Mucosa of rectum (tissue), 2 donors: ENCODE measurements around the gene AQP12A.
"Not testable (repeated sequence)": the region's sequence is repeated elsewhere in the genome, so short reads cannot be mapped to it uniquely, and the experiment has no call there.

Experiments
- H3K27ac ChIP-seq, 2 donors: one replicate each; pipeline ENCODE4 v1.7.0; 2013; ENCODE audit warnings: inconsistent platforms in 2 of 2, low read depth in 2 of 2, low read length in 2 of 2
- H3K27me3 ChIP-seq, 2 donors: one replicate each; pipeline ENCODE4 v1.7.0; 2013; ENCODE audit warnings: low read length in 2 of 2; ENCODE audit not compliant: control insufficient read depth in 2 of 2, insufficient read depth in 2 of 2
- H3K36me3 ChIP-seq, 2 donors: one replicate each; pipeline ENCODE4 v1.7.0; 2013; ENCODE audit warnings: low read length in 2 of 2; ENCODE audit not compliant: control insufficient read depth in 2 of 2, insufficient read depth in 2 of 2
- H3K4me1 ChIP-seq, 2 donors: one replicate each; pipeline ENCODE4 v1.7.0; 2013; ENCODE audit warnings: low read length in 2 of 2, mild to moderate bottlenecking in 1 of 2; ENCODE audit not compliant: control insufficient read depth in 2 of 2, insufficient read depth in 2 of 2
- H3K4me3 ChIP-seq, 2 donors: one replicate each; pipeline ENCODE4 v1.7.0; 2013; ENCODE audit warnings: low read length in 2 of 2
- H3K9ac ChIP-seq, 2 donors: one replicate each; pipeline ENCODE4 v1.7.0; 2013; ENCODE audit warnings: low read length in 2 of 2, low read depth in 1 of 2, mild to moderate bottlenecking in 1 of 2
- H3K9me3 ChIP-seq, 2 donors: one replicate each; pipeline ENCODE4 v1.7.0; 2013; ENCODE audit warnings: low read length in 2 of 2; ENCODE audit not compliant: control insufficient read depth in 2 of 2
- donor health status: healthy.
- donor health status: Normal muscosa, but diverticular disease.

AQP12A gene

GRCh38 chr2:240659883-240660282 lies 31.8 kb upstream of the AQP12A start:
- not testable (repeated sequence) for H3K4me3 ChIP-seq, H3K9ac ChIP-seq, H3K27ac ChIP-seq, H3K4me1 ChIP-seq, H3K36me3 ChIP-seq, H3K9me3 ChIP-seq
- peaks cover 11 to 13% of the 10 kb centered on the region in 2 donors for H3K27me3 ChIP-seq

- no peak overlapping the region for H3K4me3 ChIP-seq
Observed at GRCh38 chr2:240662681-240663080, 29.0 kb upstream of the AQP12A start.

GRCh38 chr2:240663546-240664190 lies 28.0 kb upstream of the AQP12A start:
- Histone ChIP-seq H3K27ac (no peak overlapping the region), H3K4me3 (no peak overlapping the region), H3K36me3 (no peaks in the 10 kb centered on the region), H3K4me1 (no peaks in the 10 kb centered on the region), H3K9ac (no peak overlapping the region), H3K9me3 (peaks cover 0 to 4% of the 10 kb centered on the region in 2 donors), H3K27me3 (peaks cover 6 to 8% of the 10 kb centered on the region in 2 donors)

More at GRCh38 chr2:240662681-240663080, 29.0 kb upstream of the AQP12A start:
- Histone ChIP-seq H3K27me3 (peaks cover 6 to 8% of the 10 kb centered on the region in 2 donors), H3K27ac (no peak overlapping the region), H3K36me3 (no peaks in the 10 kb centered on the region), H3K9me3 (peaks cover 0 to 4% of the 10 kb centered on the region in 2 donors), H3K4me1 (no peaks in the 10 kb centered on the region), H3K9ac (no peak overlapping the region)

- peaks cover 2 to 8% of the 10 kb centered on the region in 2 donors for H3K27me3 ChIP-seq
- no peaks in the 10 kb centered on the region for H3K4me1 ChIP-seq
- no peak overlapping the region for H3K9ac ChIP-seq
- H3K9me3 ChIP-seq: peaks cover 0 to 4% of the 10 kb centered on the region in 2 donors
- H3K27ac ChIP-seq: no peak overlapping the region
- no peaks in the 10 kb centered on the region for H3K36me3 ChIP-seq
- no peak overlapping the region for H3K4me3 ChIP-seq
Observed at GRCh38 chr2:240664622-240665021, 27.0 kb upstream of the AQP12A start.

GRCh38 chr2:240670402-240670801 lies 21.3 kb upstream of the AQP12A start:
- no peak overlapping the region for H3K9ac ChIP-seq
- H3K36me3 ChIP-seq: no peaks in the 10 kb centered on the region
- peaks cover 4 to 9% of the 10 kb centered on the region in 2 donors for H3K27me3 ChIP-seq
- no peaks in the 10 kb centered on the region for H3K9me3 ChIP-seq
- H3K27ac ChIP-seq: no peak overlapping the region
- H3K4me3 ChIP-seq: no peak overlapping the region
- H3K4me1 ChIP-seq: no peaks in the 10 kb centered on the region

- Histone ChIP-seq H3K4me3 (no peak overlapping the region), H3K36me3 (no peaks in the 10 kb centered on the region), H3K9ac (no peak overlapping the region), H3K4me1 (no peaks in the 10 kb centered on the region), H3K27ac (no peak overlapping the region), H3K9me3 (no peaks in the 10 kb centered on the region), H3K27me3 (peaks cover 4 to 9% of the 10 kb centered on the region in 2 donors)
Observed at GRCh38 chr2:240670950-240671349, 20.7 kb upstream of the AQP12A start.

GRCh38 chr2:240672076-240672700 lies 19.5 kb upstream of the AQP12A start:
- peaks cover 4 to 9% of the 10 kb centered on the region in 2 donors for H3K27me3 ChIP-seq

GRCh38 chr2:240672701-240673190 lies 18.9 kb upstream of the AQP12A start:
- no peak overlapping the region for H3K9ac ChIP-seq
- no peak overlapping the region for H3K4me3 ChIP-seq
- no peaks in the 10 kb centered on the region for H3K36me3 ChIP-seq
- H3K9me3 ChIP-seq: no peaks in the 10 kb centered on the region
- no peak overlapping the region for H3K27ac ChIP-seq
- no peaks in the 10 kb centered on the region for H3K4me1 ChIP-seq
- peaks cover 4 to 6% of the 10 kb centered on the region in 2 donors for H3K27me3 ChIP-seq

More at GRCh38 chr2:240672076-240672700, 19.5 kb upstream of the AQP12A start:
- Histone ChIP-seq H3K9ac (no peak overlapping the region), H3K4me3 (no peak overlapping the region), H3K9me3 (no peaks in the 10 kb centered on the region), H3K4me1 (no peaks in the 10 kb centered on the region), H3K36me3 (no peaks in the 10 kb centered on the region), H3K27ac (no peak overlapping the region)

GRCh38 chr2:240674461-240675184 lies 17.0 kb upstream of the AQP12A start:
- not testable (repeated sequence) for H3K4me3 ChIP-seq, H3K27me3 ChIP-seq, H3K9me3 ChIP-seq, H3K9ac ChIP-seq, H3K36me3 ChIP-seq, H3K27ac ChIP-seq, H3K4me1 ChIP-seq

- H3K27me3 ChIP-seq, H3K27ac ChIP-seq, H3K4me1 ChIP-seq, H3K9ac ChIP-seq, H3K9me3 ChIP-seq, H3K36me3 ChIP-seq, H3K4me3 ChIP-seq: not testable (repeated sequence)
Observed at GRCh38 chr2:240675345-240675744, 16.3 kb upstream of the AQP12A start.
